ENCODE data around the gene CARNS1. TPM values are rescaled to one million over a fixed set of nuclear protein-coding genes. Genes with fewer than 3 reads are reported as not detected.

CARNS1 gene
- total and polyA plus RNA-seq, 12 donors: 0.10 to 0.80 (median 0.35) TPM; not detected in 1

GRCh38 chr11:67439321-67440228 is 24.1 kb downstream of the CARNS1 start:
- intact Hi-C loops (cut with DNase I): no loop called here
- TF ChIP-seq CTCF (IDR thresholded peaks at IDR 0.05): peak in 1 of 6 experiments; percentile 2
- no peak for TF ChIP-seq POLR2A (IDR thresholded peaks at IDR 0.05)
- H3K4me3 ChIP-seq: no peak overlapping the region
- peak in 3 of 7 donors; percentile 31 to 60 (median 51) for DNase-seq
- H3K9me3 ChIP-seq (replicated peaks in 1 of 3): no peaks in the 10 kb centered on the region
- peaks cover 0 to 45% of the 10 kb centered on the region in 2 donors for H3K36me3 ChIP-seq (replicated peaks in 1 of 2)
- peak overlapping the region in 1 of 5 donors; percentile 14 for H3K27ac ChIP-seq
- WGBS, 4 donors: 62 to 74% (median 67%) methylated on average over 14 to 31 of the region's 31 CpGs
- no peaks in the 10 kb centered on the region for H3K27me3 ChIP-seq
- peaks cover 0 to 32% of the 10 kb centered on the region in 2 donors for H3K4me1 ChIP-seq (replicated peaks in 1 of 2)

GRCh38 chr11:67440229-67441097 is 25.0 kb downstream of the CARNS1 start:
- H3K27ac ChIP-seq: no peak overlapping the region
- H3K36me3 ChIP-seq (replicated peaks in 1 of 2): peaks cover 0 to 41% of the 10 kb centered on the region in 2 donors

GRCh38 chr11:67441098-67441563 is 25.7 kb downstream of the CARNS1 start:
- H3K36me3 ChIP-seq (replicated peaks in 1 of 2): peaks cover 0 to 38% of the 10 kb centered on the region in 2 donors
- intact Hi-C loops (cut with DNase I): no loop called here
- TF ChIP-seq POLR2A (IDR thresholded peaks at IDR 0.05): no peak
- no peak for TF ChIP-seq CTCF (IDR thresholded peaks at IDR 0.05)
- DNase-seq: no peak
- 84 to 97% (median 91%) methylated on average over 6 to 21 of the region's 21 CpGs for WGBS, 4 donors
- no peaks in the 10 kb centered on the region for H3K27me3 ChIP-seq
- H3K4me3 ChIP-seq: no peak overlapping the region
- no peaks in the 10 kb centered on the region for H3K9me3 ChIP-seq (replicated peaks in 1 of 3)
- H3K4me1 ChIP-seq (replicated peaks in 1 of 2): peaks cover 0 to 26% of the 10 kb centered on the region in 2 donors
- H3K27ac ChIP-seq: no peak overlapping the region

More at GRCh38 chr11:67440229-67441097, 25.0 kb downstream of the CARNS1 start:
- Histone ChIP-seq H3K9me3 (replicated peaks in 1 of 3) (no peaks in the 10 kb centered on the region), H3K4me1 (replicated peaks in 1 of 2) (peaks cover 0 to 32% of the 10 kb centered on the region in 2 donors), H3K27me3 (no peaks in the 10 kb centered on the region), H3K4me3 (no peak overlapping the region)
- no peak for TF ChIP-seq CTCF (IDR thresholded peaks at IDR 0.05)
- TF ChIP-seq POLR2A (IDR thresholded peaks at IDR 0.05): no peak
- WGBS, 4 donors: 76 to 83% (median 80%) methylated on average over 11 to 17 of the region's 17 CpGs
- intact Hi-C loops (cut with DNase I): no loop called here
- DNase-seq: no peak
